GM12873 (cell line): ENCODE measurements around the gene KHDC4.

Experiments
- TF ChIP-seq, protein P1 (sequence below): IDR thresholded peaks from 2 replicates; pipeline ENCODE4 v1.5.1; 2012; ENCODE audit warnings: low read depth, mild to moderate bottlenecking, moderate library complexity, low read length, control low read depth; ENCODE audit not compliant: insufficient read depth; ENCODE audit errors: missing control alignments

Gene KHDC4

DNA sequence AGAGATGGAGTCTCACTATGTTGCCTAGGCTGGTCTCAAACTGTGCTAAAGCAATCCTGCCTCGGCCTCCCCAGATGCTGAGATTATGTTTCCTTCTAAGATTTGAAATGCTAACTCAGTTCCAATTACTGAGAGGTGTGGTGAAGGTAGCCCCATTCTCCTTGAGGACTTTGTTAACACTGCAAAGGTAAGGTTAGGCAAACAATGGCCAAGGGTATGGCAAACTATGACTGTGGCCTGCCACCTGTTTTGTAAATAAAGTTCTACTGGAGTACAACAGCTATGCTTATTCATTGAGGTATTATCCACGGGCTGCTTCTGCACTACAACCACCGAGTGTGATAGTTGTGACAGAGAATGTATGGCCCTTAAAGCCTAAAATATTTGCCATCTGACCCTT lies 13.5 kb downstream of the KHDC4 start:
- TF ChIP-seq, protein P1, sequence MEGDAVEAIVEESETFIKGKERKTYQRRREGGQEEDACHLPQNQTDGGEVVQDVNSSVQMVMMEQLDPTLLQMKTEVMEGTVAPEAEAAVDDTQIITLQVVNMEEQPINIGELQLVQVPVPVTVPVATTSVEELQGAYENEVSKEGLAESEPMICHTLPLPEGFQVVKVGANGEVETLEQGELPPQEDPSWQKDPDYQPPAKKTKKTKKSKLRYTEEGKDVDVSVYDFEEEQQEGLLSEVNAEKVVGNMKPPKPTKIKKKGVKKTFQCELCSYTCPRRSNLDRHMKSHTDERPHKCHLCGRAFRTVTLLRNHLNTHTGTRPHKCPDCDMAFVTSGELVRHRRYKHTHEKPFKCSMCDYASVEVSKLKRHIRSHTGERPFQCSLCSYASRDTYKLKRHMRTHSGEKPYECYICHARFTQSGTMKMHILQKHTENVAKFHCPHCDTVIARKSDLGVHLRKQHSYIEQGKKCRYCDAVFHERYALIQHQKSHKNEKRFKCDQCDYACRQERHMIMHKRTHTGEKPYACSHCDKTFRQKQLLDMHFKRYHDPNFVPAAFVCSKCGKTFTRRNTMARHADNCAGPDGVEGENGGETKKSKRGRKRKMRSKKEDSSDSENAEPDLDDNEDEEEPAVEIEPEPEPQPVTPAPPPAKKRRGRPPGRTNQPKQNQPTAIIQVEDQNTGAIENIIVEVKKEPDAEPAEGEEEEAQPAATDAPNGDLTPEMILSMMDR: no peak

DNA sequence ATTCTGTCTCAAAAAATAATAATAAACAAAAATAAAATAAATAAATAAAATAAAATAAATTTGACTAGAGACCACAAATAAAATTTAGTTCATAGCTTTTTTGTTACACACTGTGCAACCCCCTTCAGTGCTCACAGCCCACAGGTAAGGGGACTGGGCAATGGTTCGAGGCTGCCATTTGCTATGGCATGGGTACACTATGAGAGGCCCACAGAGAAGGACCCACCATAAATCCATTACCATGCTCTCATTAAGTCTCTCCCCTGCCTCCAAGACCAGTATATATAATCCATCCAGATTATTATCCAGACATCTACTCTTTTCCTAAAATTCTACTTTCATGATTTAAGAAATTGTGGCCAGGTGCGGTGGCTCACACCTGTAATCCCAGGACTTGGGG lies 14.4 kb downstream of the KHDC4 start:
- TF ChIP-seq, protein P1: no peak

DNA sequence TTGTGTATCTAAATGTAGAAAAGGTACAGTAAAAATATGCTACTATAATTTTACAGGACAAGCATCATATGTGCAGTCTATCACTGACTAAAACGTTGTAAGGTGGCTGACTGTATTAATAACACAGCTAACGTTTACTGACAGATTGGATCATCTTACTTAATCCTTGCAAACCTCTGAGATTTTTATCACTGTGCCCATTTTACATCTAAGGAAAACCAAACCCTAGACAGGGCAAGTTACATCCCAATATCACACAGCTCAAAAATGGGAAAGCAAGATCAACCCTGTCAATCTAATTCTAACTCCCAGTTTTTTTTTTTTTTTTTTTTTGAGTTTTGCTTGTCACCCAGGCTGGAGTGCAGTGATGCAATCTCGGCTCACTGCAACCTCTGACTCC lies 15.6 kb downstream of the KHDC4 start:
- TF ChIP-seq, protein P1: no peak

DNA sequence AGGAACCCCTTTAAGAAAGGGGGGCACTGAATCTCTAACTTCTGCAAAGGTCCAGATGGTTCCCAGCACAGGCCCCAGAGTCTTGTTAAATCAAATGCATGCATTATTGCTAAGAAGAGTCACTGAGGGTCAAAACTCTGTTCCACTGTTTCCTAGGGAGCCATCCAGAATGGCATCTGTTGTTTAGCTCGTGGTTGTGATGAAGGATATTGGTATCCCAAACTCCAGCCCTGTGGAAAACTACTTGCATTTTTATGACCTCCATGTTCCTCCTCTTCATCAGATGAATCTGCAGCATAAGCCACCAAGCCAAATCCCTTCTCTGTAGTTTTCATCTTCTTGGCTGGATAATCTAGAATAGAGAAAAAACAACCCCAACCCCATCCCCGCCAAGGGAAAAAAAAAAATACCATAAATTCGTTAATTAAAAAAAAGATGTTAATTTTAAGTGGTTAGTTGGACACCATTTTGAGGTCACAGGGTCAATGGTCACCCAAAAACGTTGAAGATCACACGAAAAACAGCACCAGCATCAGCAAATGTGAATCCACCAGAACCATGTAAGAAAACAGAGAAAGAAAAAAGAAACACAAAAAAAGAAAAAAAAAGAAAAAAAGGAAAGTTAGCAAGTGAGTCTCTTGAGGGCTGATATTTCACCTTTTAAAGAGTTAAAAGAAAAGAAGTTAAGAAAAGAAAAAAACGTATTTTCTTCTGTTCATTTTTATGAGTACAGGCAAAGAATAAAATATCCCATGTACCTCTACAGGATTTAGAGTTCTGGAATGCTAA lies 20.1 kb downstream of the KHDC4 start:
- TF ChIP-seq, protein P1: no peak

DNA sequence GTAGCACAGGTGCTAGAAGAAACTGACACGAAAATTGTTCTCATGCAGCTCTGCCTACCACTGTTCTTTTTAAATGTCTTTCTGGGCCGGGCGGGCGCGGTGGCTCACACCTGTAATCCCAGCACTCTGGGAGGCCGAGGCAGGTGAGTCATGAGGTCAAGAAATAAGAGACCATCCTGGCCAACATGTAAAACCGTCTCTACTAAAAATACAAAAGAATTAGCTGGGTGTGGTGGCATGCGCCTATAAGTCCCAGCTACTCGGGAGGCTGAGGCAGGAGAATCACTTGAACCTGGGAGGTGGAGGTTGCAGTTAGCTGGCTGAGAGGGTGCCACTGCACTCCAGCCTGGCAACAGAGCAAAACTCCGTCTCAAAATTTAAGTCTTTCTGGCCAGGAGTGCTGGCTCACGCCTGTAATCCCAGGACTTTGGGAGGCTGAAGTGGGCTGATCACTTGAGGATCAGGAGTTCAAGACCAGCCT lies 22.1 kb downstream of the KHDC4 start:
- TF ChIP-seq, protein P1: no peak

DNA sequence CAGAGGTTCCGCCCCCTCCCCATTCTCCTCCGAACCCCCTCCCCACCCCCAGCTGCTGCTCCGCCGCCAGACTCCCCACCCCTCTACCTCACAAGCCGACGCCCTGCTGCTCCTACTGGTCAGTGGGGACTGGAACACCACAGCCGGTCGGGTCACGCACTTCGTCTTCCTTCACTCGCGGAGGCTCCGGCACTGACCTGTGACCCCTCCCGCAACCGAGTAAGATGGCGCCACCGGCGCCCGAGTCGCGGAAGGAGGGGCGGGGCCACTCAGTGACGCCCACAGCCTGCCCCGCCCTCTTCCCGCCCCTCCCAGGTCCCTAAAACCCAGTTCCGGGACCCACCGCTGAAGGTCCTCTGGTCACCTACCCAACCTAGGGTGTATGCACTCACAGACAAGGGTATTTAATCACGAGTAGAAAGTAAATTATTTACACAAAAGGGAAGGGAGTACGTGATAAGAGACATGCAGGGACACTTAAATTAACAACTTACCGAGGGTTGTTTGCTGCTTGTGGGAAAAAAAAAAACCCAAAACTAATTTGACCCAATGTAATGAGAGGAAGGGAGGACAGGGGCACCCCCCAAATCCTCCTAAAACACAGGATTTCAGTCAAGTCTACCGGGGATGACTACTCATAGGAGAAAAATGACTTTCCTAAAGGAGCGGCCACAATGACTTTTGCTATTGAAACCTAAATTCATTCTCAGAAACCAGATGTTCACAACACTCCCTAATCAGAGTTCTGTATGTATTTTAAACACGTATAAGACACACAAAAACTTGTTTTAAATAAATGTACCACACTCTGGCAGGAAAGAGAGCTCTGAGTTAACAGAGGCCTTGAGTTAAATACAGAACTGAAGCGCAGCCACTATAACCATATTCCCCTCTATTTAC lies 22.8 kb downstream of the KHDC4 start, which contains the start of gene RIT1:
RIT1 (minus strand) TSS at position 194 of the 900 bp plus-strand sequence. CDS start 588 bp downstream, outside the sequence.
- TF ChIP-seq, protein P1: no peak

DNA sequence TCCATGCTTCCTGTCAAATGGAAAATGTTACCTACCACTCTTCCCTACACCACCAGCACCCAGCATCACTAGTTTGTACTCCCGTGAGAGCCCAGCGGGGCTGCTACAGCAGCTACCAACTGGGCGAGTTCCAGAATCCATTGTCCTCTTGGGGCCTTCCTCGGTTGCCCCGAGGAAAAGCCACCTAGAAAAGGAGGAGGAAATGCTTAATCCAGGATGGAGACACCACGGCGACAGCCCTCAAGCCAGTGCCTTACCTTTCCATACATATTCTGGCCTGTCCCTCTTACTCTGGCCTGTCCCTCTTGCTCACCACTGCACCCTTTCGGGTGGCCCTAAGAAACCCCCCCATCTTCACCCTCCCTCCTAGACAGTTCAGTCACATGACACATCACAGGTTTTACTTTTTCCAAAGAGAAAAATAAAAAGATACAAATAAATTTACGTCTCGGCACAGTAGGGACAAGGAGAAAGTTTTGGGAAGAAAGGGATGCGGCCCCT lies 23.5 kb downstream of the KHDC4 start:
- TF ChIP-seq, protein P1: no peak
